A673 (cell line): ENCODE measurements around the gene TMEM184A. TPM values are rescaled to one million over a fixed set of nuclear protein-coding genes. Genes with fewer than 3 reads are reported as not detected.

ENCODE experiments used
- BruUV-seq: library from RNA; stranded (reverse); fragments of 400-500 nt; replicated peaks from 2 replicates; lab custom pipeline; 2021; lab: Mats Ljungman, UMichigan
- CTCF ChIA-PET: fragments of 300-600 bp; sonication (Branson Sonifier 250); formaldehyde crosslinking; loops from one replicate; lab custom pipeline; 2022; ENCODE audit warnings: antibody characterized with exemption; lab: Charles Lee
- POLR2A ChIA-PET: fragments of 300-600 bp; sonication (Branson Sonifier 250); formaldehyde crosslinking; loops from one replicate; lab custom pipeline; 2022; ENCODE audit warnings: antibody characterized with exemption; ENCODE audit not compliant: low non-redundant PET; lab: Charles Lee
- DNase-seq: peaks from one replicate; pipeline ENCODE4 v3.0.0-alpha.2; 2015; ENCODE audit warnings: low spot score
- H3K27ac ChIP-seq: fragments of 200-600 bp; sonication (generic); 2 replicates; pipeline ENCODE4 v1.5.1; 2016; ENCODE audit warnings: mixed run types, low read depth, mild to moderate bottlenecking, mixed read lengths, antibody characterized with exemption, low read length; ENCODE audit not compliant: poor library complexity, severe bottlenecking
- H3K27me3 ChIP-seq: fragments of 200-600 bp; sonication (generic); replicated peaks from 2 replicates; pipeline ENCODE4 v1.6.1; 2017; ENCODE audit warnings: mixed run types, low read depth, mild to moderate bottlenecking, mixed read lengths, antibody characterized with exemption, low read length; ENCODE audit not compliant: insufficient read depth, poor library complexity
- H3K36me3 ChIP-seq: fragments of 200-600 bp; sonication (generic); 2 replicates; pipeline ENCODE4 v1.6.1; 2016; ENCODE audit warnings: mixed run types, mild to moderate bottlenecking, mixed read lengths, antibody characterized with exemption, low read length; ENCODE audit not compliant: insufficient read depth, poor library complexity, severe bottlenecking
- H3K4me1 ChIP-seq: fragments of 200-600 bp; sonication (generic); 2 replicates; pipeline ENCODE4 v1.6.1; 2017; ENCODE audit warnings: mixed run types, mild to moderate bottlenecking, mixed read lengths, antibody characterized with exemption, low read length; ENCODE audit not compliant: insufficient read depth, poor library complexity, severe bottlenecking
- H3K4me3 ChIP-seq: fragments of 200-600 bp; sonication (generic); 2 replicates; pipeline ENCODE4 v1.5.1; 2016; ENCODE audit warnings: low read depth, mixed run types, mild to moderate bottlenecking, mixed read lengths, low read length; ENCODE audit not compliant: poor library complexity, severe bottlenecking
- H3K9me3 ChIP-seq: fragments of 200-600 bp; sonication (generic); 2 replicates; pipeline ENCODE4 v1.6.1; 2016; ENCODE audit warnings: mixed run types, low read depth, mild to moderate bottlenecking, mixed read lengths, antibody characterized with exemption, low read length; ENCODE audit not compliant: poor library complexity, severe bottlenecking
- CTCF ChIP-seq: fragments of 300-800, 200-600 bp; sonication (generic); conservative IDR thresholded peaks from 2 replicates; pipeline ENCODE4 v1.5.1; 2017; ENCODE audit warnings: low read depth, mild to moderate bottlenecking, antibody characterized with exemption, low read length, moderate library complexity, mixed read lengths
- EZH2 ChIP-seq: fragments of 200-600 bp; sonication (generic); IDR thresholded peaks from 2 replicates; pipeline ENCODE4 v1.6.1; 2017; ENCODE audit warnings: borderline replicate concordance, low read depth, mild to moderate bottlenecking, mixed read lengths, antibody characterized with exemption, low read length; ENCODE audit not compliant: poor library complexity, severe bottlenecking
- intact Hi-C: fragments of 100-400 bp; cut with micrococcal nuclease; formaldehyde crosslinking; loops from one replicate; pipeline ENCODE4 v1.10.0; 2022; ENCODE audit not compliant: unreplicated experiment
- total RNA-seq: library from RNA; stranded (reverse); gene quantifications from 2 replicates; pipeline ENCODE4 v1.2.3, GENCODE V29; 2021

Gene TMEM184A
- total RNA-seq, 1 experiment from 2014 or later = not detected

GRCh38 chr7:1590887-1591286, 34.9 kb upstream of the TMEM184A start:
- BruUV-seq = no TSS peak

DNA sequence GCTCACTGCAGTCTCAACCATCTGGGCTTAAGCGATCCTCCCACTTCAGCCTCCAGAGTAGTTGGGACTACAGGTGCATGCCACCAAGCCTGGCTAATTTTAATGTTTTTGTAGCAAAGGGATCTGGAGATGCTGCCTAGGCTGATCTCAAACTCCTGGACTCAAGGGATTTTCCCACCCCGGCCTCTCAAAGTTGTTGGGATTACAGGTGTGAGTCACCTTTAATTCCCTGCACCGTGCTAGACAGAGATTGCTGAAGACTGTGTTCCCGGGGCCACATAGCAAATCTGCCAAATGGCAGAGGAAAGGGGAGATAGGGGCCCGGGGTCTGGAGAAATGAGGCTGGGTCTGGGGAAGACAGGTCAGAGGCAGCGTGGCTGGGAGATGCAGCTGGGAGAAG, 34.5 kb upstream of the TMEM184A start:
- H3K36me3 ChIP-seq = no peaks in the 10 kb centered on the region
- no peaks in the 10 kb centered on the region for H3K9me3 ChIP-seq
- no peak overlapping the region for H3K4me3 ChIP-seq
- TF ChIP-seq CTCF = no peak
- TF ChIP-seq EZH2 = no peak
- intact Hi-C loops = no loop called here
- POLR2A ChIA-PET = no interaction called here
- H3K27me3 ChIP-seq = peaks cover 45% of the 10 kb centered on the region
- DNase-seq = no peak
- CTCF ChIA-PET = no interaction called here
- H3K27ac ChIP-seq = no peak overlapping the region
- BruUV-seq = no TSS peak
- no peaks in the 10 kb centered on the region for H3K4me1 ChIP-seq

More at GRCh38 chr7:1590887-1591286, 34.9 kb upstream of the TMEM184A start:
- no peaks in the 10 kb centered on the region for H3K9me3 ChIP-seq
- POLR2A ChIA-PET = no interaction called here
- H3K27ac ChIP-seq = no peak overlapping the region
- H3K4me3 ChIP-seq = no peak overlapping the region
- H3K36me3 ChIP-seq = no peaks in the 10 kb centered on the region
- CTCF ChIA-PET = no interaction called here
- no peaks in the 10 kb centered on the region for H3K4me1 ChIP-seq
- peaks cover 45% of the 10 kb centered on the region for H3K27me3 ChIP-seq
- no peak for TF ChIP-seq EZH2
- TF ChIP-seq CTCF = no peak
- no peak for DNase-seq
- intact Hi-C loops = no loop called here

DNA sequence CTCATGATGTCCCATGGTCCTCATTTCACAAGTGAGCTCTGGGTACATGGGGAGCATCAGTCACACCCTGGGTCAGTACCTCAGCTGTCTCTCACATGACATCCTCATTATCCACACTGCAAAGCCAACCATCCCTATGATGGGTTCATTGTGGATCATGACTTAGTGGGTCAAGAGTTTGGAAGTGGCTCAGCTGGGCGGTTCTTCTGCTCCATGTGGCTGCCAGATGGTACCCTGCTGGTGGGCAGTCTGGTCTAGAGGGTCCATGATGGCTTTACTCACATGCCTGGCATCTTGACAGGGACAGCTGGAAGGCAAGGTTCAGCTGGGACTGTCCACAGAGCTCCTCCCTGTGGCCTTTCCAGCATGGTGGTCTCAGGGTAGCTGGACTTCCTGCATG, 33.0 kb upstream of the TMEM184A start:
- Histone ChIP-seq H3K27ac (no peak overlapping the region), H3K36me3 (no peaks in the 10 kb centered on the region), H3K27me3 (peaks cover 45% of the 10 kb centered on the region), H3K4me1 (no peaks in the 10 kb centered on the region), H3K4me3 (no peak overlapping the region), H3K9me3 (no peaks in the 10 kb centered on the region)
- intact Hi-C loops = loop anchor here (10.0 kb wide), 1 partner anchor 166 kb away; no protein-coding TSS in a partner anchor
- BruUV-seq = no TSS peak
- ChIA-PET POLR2A (no interaction called here), CTCF (no interaction called here)
- no peak for DNase-seq
- no peak for TF ChIP-seq EZH2

- no peak for DNase-seq
- TF ChIP-seq CTCF (no peak), EZH2 (no peak)
- no peaks in the 10 kb centered on the region for H3K36me3 ChIP-seq
- peaks cover 39% of the 10 kb centered on the region for H3K27me3 ChIP-seq
- H3K27ac ChIP-seq = no peak overlapping the region
- BruUV-seq = no TSS peak
- no peaks in the 10 kb centered on the region for H3K9me3 ChIP-seq
- POLR2A ChIA-PET = no interaction called here
- H3K4me1 ChIP-seq = no peaks in the 10 kb centered on the region
- intact Hi-C loops = loop anchor here (10.0 kb wide), 1 partner anchor 167 kb away; no protein-coding TSS in a partner anchor
- H3K4me3 ChIP-seq = no peak overlapping the region
- CTCF ChIA-PET = no interaction called here
Measured at GRCh38 chr7:1587738-1588137, 31.7 kb upstream of the TMEM184A start.
